Vagina (tissue), 2 donors: ENCODE measurements around the gene PRKAG2. TPM values are rescaled to one million over a fixed set of nuclear protein-coding genes. Genes with fewer than 3 reads are reported as not detected.
A peak's percentile ranks its signal among the peaks of the same experiment; 100 is the strongest.

Experiments
- DNase-seq, 2 donors: peaks; one replicate each; pipeline ENCODE4 v3.0.0-alpha.2; 2017; ENCODE audit errors: extremely low spot score in 2 of 2
- H3K27ac ChIP-seq: fragments of 200-600 bp; sonication (generic); one replicate; pipeline ENCODE4 v1.5.1; 2019
- H3K27me3 ChIP-seq: fragments of 200-600 bp; sonication (generic); one replicate; pipeline ENCODE4 v1.5.1; 2019
- H3K36me3 ChIP-seq, 2 donors: fragments of 200-600 bp; sonication (generic); one replicate each; pipeline ENCODE4 v1.5.1; 2017 to 2019
- H3K4me1 ChIP-seq: fragments of 200-600 bp; sonication (generic); one replicate; pipeline ENCODE4 v1.5.1; 2019
- H3K4me3 ChIP-seq, 2 donors: fragments of 200-600 bp; sonication (generic); 1 replicate in 1 of 2; 2 replicates in 1 of 2; pipeline ENCODE4 v1.5.1; 2016 to 2019
- H3K9me3 ChIP-seq: fragments of 200-600 bp; sonication (generic); one replicate; pipeline ENCODE4 v1.5.1; 2019
- POLR2A ChIP-seq, 2 donors: fragments of 450-650 bp; IDR thresholded peaks; one replicate each; pipeline ENCODE4 v1.6.1; 2017; ENCODE audit warnings: antibody characterized with exemption in 2 of 2, mild to moderate bottlenecking in 2 of 2, moderate library complexity in 2 of 2
- POLR2AphosphoS5 ChIP-seq, 2 donors: sonication (generic); formaldehyde crosslinking; IDR thresholded peaks; one replicate each; pipeline ENCODE4 v1.9.0; 2017; ENCODE audit warnings: antibody characterized with exemption in 2 of 2, mild to moderate bottlenecking in 2 of 2, low read depth in 1 of 2; ENCODE audit not compliant: insufficient read depth in 1 of 2
- intact Hi-C: fragments of 100-400 bp; cut with DNase I; formaldehyde crosslinking; loops from one replicate; pipeline ENCODE4 v1.15.1; 2023
- total RNA-seq: library from RNA; depleted of rRNA; stranded (reverse); fragments of >200 nt; gene quantifications from one replicate; pipeline ENCODE4 v1.2.3, GENCODE V29; 2016
- TF ChIP-seq, protein P1 (sequence below), 3 experiments: fragments of 450-650 bp in 2 of 3; fragments of 200-600 bp in 1 of 3; sonication (generic) in 1 of 3; IDR thresholded peaks; one replicate each; pipeline ENCODE4 v1.5.1; 2017 to 2019; ENCODE audit warnings: antibody characterized with exemption in 3 of 3, mild to moderate bottlenecking in 2 of 3, moderate library complexity in 2 of 3

Gene PRKAG2
- total RNA-seq, 1 donor from 2014 or later: 25.0 TPM

GRCh38 chr7:151695951-151696541, 180.9 kb downstream of the PRKAG2 start:
- Histone ChIP-seq H3K27me3 (no peaks in the 10 kb centered on the region), H3K4me1 (peaks cover 44% of the 10 kb centered on the region), H3K36me3 (no peaks in the 10 kb centered on the region), H3K4me3 (no peak overlapping the region), H3K9me3 (no peaks in the 10 kb centered on the region), H3K27ac (peak overlapping the region; percentile 55)
- intact Hi-C loops: no loop called here
- no peak for DNase-seq
- TF ChIP-seq POLR2AphosphoS5 (IDR thresholded peaks at IDR 0.05; ENCODE audit: insufficient read depth in 1 of 2, low read depth in 1 of 2) (no peak), POLR2A (IDR thresholded peaks at IDR 0.05) (no peak)
- TF ChIP-seq, protein P1, sequence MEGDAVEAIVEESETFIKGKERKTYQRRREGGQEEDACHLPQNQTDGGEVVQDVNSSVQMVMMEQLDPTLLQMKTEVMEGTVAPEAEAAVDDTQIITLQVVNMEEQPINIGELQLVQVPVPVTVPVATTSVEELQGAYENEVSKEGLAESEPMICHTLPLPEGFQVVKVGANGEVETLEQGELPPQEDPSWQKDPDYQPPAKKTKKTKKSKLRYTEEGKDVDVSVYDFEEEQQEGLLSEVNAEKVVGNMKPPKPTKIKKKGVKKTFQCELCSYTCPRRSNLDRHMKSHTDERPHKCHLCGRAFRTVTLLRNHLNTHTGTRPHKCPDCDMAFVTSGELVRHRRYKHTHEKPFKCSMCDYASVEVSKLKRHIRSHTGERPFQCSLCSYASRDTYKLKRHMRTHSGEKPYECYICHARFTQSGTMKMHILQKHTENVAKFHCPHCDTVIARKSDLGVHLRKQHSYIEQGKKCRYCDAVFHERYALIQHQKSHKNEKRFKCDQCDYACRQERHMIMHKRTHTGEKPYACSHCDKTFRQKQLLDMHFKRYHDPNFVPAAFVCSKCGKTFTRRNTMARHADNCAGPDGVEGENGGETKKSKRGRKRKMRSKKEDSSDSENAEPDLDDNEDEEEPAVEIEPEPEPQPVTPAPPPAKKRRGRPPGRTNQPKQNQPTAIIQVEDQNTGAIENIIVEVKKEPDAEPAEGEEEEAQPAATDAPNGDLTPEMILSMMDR (IDR thresholded peaks at IDR 0.05): no peak

GRCh38 chr7:151694828-151695580, 181.9 kb downstream of the PRKAG2 start:
- Histone ChIP-seq H3K27me3 (no peaks in the 10 kb centered on the region), H3K4me3 (no peak overlapping the region), H3K27ac (no peak overlapping the region), H3K9me3 (no peaks in the 10 kb centered on the region), H3K4me1 (peaks cover 44% of the 10 kb centered on the region), H3K36me3 (no peaks in the 10 kb centered on the region)
- TF ChIP-seq, protein P1 (IDR thresholded peaks at IDR 0.05): no peak
- TF ChIP-seq POLR2A (IDR thresholded peaks at IDR 0.05): no peak
- TF ChIP-seq POLR2AphosphoS5 (IDR thresholded peaks at IDR 0.05; ENCODE audit: insufficient read depth in 1 of 2, low read depth in 1 of 2): peak in 1 of 2 donors; percentile 63
- DNase-seq: no peak
- intact Hi-C loops: loop anchor here (1.0 kb wide), 1 partner anchor 24 kb away; no protein-coding TSS in a partner anchor

GRCh38 chr7:151694441-151694827, 182.5 kb downstream of the PRKAG2 start:
- Histone ChIP-seq H3K4me1 (peaks cover 44% of the 10 kb centered on the region), H3K36me3 (no peaks in the 10 kb centered on the region), H3K27ac (no peak overlapping the region), H3K4me3 (no peak overlapping the region), H3K9me3 (no peaks in the 10 kb centered on the region), H3K27me3 (no peaks in the 10 kb centered on the region)
- intact Hi-C loops: loop anchor here (1.0 kb wide), 1 partner anchor 25 kb away; no protein-coding TSS in a partner anchor
- no peak for DNase-seq
- TF ChIP-seq POLR2A (IDR thresholded peaks at IDR 0.05): no peak
- TF ChIP-seq POLR2AphosphoS5 (IDR thresholded peaks at IDR 0.05; ENCODE audit: insufficient read depth in 1 of 2, low read depth in 1 of 2): no peak
- TF ChIP-seq, protein P1 (IDR thresholded peaks at IDR 0.05): no peak

DNA sequence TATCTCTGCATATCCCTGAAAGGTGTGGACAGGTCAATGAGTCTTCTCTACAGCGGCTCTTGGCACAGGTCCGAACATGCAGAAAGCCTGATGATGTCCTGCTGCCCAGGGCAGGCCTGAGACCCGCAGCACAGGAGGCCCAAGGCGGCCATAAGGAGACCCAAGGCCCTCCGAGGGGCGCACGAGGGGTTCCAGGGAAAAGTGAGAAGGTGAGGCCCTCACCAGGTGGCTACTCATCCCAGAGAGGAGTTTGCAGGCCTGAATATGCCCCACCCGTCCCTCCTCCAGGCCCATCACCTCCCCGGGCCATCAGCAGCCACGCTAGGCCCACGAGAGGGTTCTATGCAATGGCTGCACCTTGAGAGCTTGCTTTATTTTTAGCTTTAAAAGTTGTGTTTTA, 183.8 kb downstream of the PRKAG2 start:
- DNase-seq: no peak
- Histone ChIP-seq H3K27me3 (no peaks in the 10 kb centered on the region), H3K4me1 (peaks cover 38% of the 10 kb centered on the region), H3K36me3 (no peaks in the 10 kb centered on the region), H3K27ac (no peak overlapping the region), H3K9me3 (no peaks in the 10 kb centered on the region), H3K4me3 (no peak overlapping the region)
- intact Hi-C loops: no loop called here
- TF ChIP-seq POLR2AphosphoS5 (IDR thresholded peaks at IDR 0.05; ENCODE audit: insufficient read depth in 1 of 2, low read depth in 1 of 2) (no peak), POLR2A (IDR thresholded peaks at IDR 0.05) (no peak)
- TF ChIP-seq, protein P1 (IDR thresholded peaks at IDR 0.05): no peak

- Histone ChIP-seq H3K9me3 (no peaks in the 10 kb centered on the region), H3K4me3 (no peak overlapping the region), H3K27me3 (no peaks in the 10 kb centered on the region), H3K27ac (no peak overlapping the region), H3K4me1 (peaks cover 42% of the 10 kb centered on the region), H3K36me3 (no peaks in the 10 kb centered on the region)
- DNase-seq: no peak
- intact Hi-C loops: no loop called here
- TF ChIP-seq POLR2A (IDR thresholded peaks at IDR 0.05): no peak
- TF ChIP-seq POLR2AphosphoS5 (IDR thresholded peaks at IDR 0.05; ENCODE audit: insufficient read depth in 1 of 2, low read depth in 1 of 2): no peak
- TF ChIP-seq, protein P1 (IDR thresholded peaks at IDR 0.05): no peak
Observed at GRCh38 chr7:151692721-151693120, 184.2 kb downstream of the PRKAG2 start.
